ENCODE measurements around the gene MICAL3.

DNA sequence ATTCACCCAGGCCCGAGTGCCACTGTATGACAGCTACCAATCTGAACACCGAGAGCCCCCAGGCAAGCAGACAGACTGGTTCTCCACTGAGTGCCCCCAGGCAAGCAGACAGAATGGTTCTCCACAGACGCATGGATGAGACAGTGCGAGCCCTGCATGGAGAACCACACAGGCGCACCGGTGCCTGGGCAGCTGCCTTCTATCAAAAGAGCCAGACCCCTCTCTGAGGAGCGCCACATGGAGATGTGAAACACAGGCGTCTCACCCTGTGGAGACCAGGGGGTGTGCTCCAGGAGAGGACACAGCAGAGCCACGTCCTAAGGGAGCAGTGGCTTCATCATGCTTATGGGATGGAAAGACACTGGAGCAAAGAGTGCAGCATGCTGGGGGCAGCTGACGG is 155.6 kb downstream of the MICAL3 start:
- TF ChIP-seq CTCF (IDR thresholded peaks at IDR 0.05) (no peak), POLR2A (IDR thresholded peaks at IDR 0.05) (no peak)
